Smooth muscle cell (in vitro differentiated cells): Measurements from ENCODE around the gene ABCA13. TPM values are rescaled to one million over a fixed set of nuclear protein-coding genes. Genes with fewer than 3 reads are reported as not detected.

Experiments used
- DNase-seq: peaks from one replicate; lab custom pipeline; 2025; ENCODE audit not compliant: unreplicated experiment; lab: John Stamatoyannopoulos, UW
- H2AFZ ChIP-seq: fragments of 200-600 bp; sonication (generic); 2 replicates; pipeline ENCODE4 v1.6.0; 2016; ENCODE audit warnings: antibody characterized with exemption, low read depth, mild to moderate bottlenecking
- H3F3A ChIP-seq: fragments of 200-600 bp; sonication (generic); 2 replicates; pipeline ENCODE4 v1.6.0; 2017; ENCODE audit warnings: antibody characterized with exemption, low read depth
- H3K27ac ChIP-seq: fragments of 200-600 bp; sonication (generic); 2 replicates; pipeline ENCODE4 v1.5.1; 2016; ENCODE audit warnings: low read depth, mild to moderate bottlenecking
- H3K27me3 ChIP-seq: fragments of 200-600 bp; sonication (generic); 2 replicates; pipeline ENCODE4 v1.6.1; 2016; ENCODE audit warnings: low read depth, mild to moderate bottlenecking
- H3K36me3 ChIP-seq: fragments of 200-600 bp; sonication (generic); 2 replicates; pipeline ENCODE4 v1.5.1; 2016; ENCODE audit warnings: low read depth
- H3K4me1 ChIP-seq: fragments of 200-600 bp; sonication (generic); 2 replicates; pipeline ENCODE4 v1.5.1; 2016; ENCODE audit warnings: low read depth
- H3K4me2 ChIP-seq: fragments of 200-600 bp; sonication (generic); 2 replicates; pipeline ENCODE4 v1.6.0; 2016; ENCODE audit warnings: mild to moderate bottlenecking
- H3K4me3 ChIP-seq: fragments of 200-600 bp; sonication (generic); 2 replicates; pipeline ENCODE4 v1.5.1; 2016; ENCODE audit warnings: mild to moderate bottlenecking
- H3K79me2 ChIP-seq: fragments of 200-600 bp; sonication (generic); 2 replicates; pipeline ENCODE4 v1.6.0; 2016; ENCODE audit warnings: low read depth, mild to moderate bottlenecking
- H3K9ac ChIP-seq: fragments of 200-600 bp; sonication (generic); 2 replicates; pipeline ENCODE4 v1.6.0; 2016; ENCODE audit warnings: low read depth
- H3K9me3 ChIP-seq: fragments of 200-600 bp; sonication (generic); replicated peaks from 2 replicates; pipeline ENCODE4 v1.5.1; 2016; ENCODE audit warnings: low read depth
- H4K20me1 ChIP-seq: fragments of 200-600 bp; sonication (generic); 2 replicates; pipeline ENCODE4 v1.6.0; 2016; ENCODE audit warnings: low read depth
- CTCF ChIP-seq: fragments of 200-600 bp; sonication (generic); IDR thresholded peaks from 2 replicates; pipeline ENCODE4 v1.5.1; 2017; ENCODE audit warnings: borderline replicate concordance, mild to moderate bottlenecking, antibody characterized with exemption; ENCODE audit not compliant: insufficient read depth, poor library complexity, severe bottlenecking
- WGBS: methylation state at CpG from one replicate; pipeline ENCODE4 v1.1.7; 2016; ENCODE audit warnings: low lambda C conversion rate; 5-methylcytosine and 5-hydroxymethylcytosine counted together
- polyA plus RNA-seq: library from polyadenylated mRNA; unstranded; fragments of >200 nt; fragmentation: Nextera tagmentation; extraction: Ambion mirVana; gene quantifications from 2 replicates; pipeline ENCODE4 v1.2.1, GENCODE V29; 2016
- total RNA-seq: library from RNA; depleted of rRNA; stranded (reverse); fragments of >200 nt; gene quantifications from 2 replicates; pipeline ENCODE4 v1.2.3, GENCODE V29; 2014

The ABCA13 gene
- total and polyA plus RNA-seq, 2 experiments from 2014 or later, result not detected

GRCh38 chr7:48261696-48262095, 90.4 kb downstream of the ABCA13 start:
- H3K4me2 ChIP-seq, result no peak overlapping the region
- no peaks in the 10 kb centered on the region for H3K4me1 ChIP-seq
- no peak overlapping the region for H3K9ac ChIP-seq
- H3F3A ChIP-seq, result no peaks in the 10 kb centered on the region
- H2AFZ ChIP-seq, result no peak overlapping the region
- no peaks in the 10 kb centered on the region for H3K79me2 ChIP-seq
- H3K27ac ChIP-seq, result no peak overlapping the region
- H4K20me1 ChIP-seq, result no peaks in the 10 kb centered on the region
- DNase-seq, result no peak
- no peaks in the 10 kb centered on the region for H3K9me3 ChIP-seq
- no peaks in the 10 kb centered on the region for H3K36me3 ChIP-seq
- H3K4me3 ChIP-seq, result no peak overlapping the region
- H3K27me3 ChIP-seq, result no peaks in the 10 kb centered on the region
- TF ChIP-seq CTCF, result no peak
- 94% methylated on average over 2 of the region's 2 CpGs for WGBS

GRCh38 chr7:48262606-48263310, 91.5 kb downstream of the ABCA13 start:
- WGBS, result 74% methylated on average over 1 of the region's 1 CpG
- no peak for TF ChIP-seq CTCF
- H3K79me2 ChIP-seq, result no peaks in the 10 kb centered on the region

GRCh38 chr7:48263311-48263650, 92.0 kb downstream of the ABCA13 start:
- Histone ChIP-seq H3K4me1 (no peaks in the 10 kb centered on the region), H3K36me3 (no peaks in the 10 kb centered on the region), H3K4me2 (no peak overlapping the region), H3K4me3 (no peak overlapping the region), H3K27me3 (no peaks in the 10 kb centered on the region), H4K20me1 (no peaks in the 10 kb centered on the region), H3K9ac (no peak overlapping the region), H3K79me2 (no peaks in the 10 kb centered on the region), H3F3A (no peaks in the 10 kb centered on the region), H3K27ac (no peak overlapping the region), H2AFZ (no peak overlapping the region), H3K9me3 (no peaks in the 10 kb centered on the region)
- no peak for DNase-seq
- TF ChIP-seq CTCF, result no peak
- WGBS, result 95% methylated on average over 2 of the region's 2 CpGs

More at GRCh38 chr7:48262606-48263310, 91.5 kb downstream of the ABCA13 start:
- Histone ChIP-seq H3K9ac (no peak overlapping the region), H2AFZ (no peak overlapping the region), H4K20me1 (no peaks in the 10 kb centered on the region), H3K4me3 (no peak overlapping the region), H3K4me1 (no peaks in the 10 kb centered on the region), H3K36me3 (no peaks in the 10 kb centered on the region), H3K9me3 (no peaks in the 10 kb centered on the region), H3K27me3 (no peaks in the 10 kb centered on the region), H3K4me2 (no peak overlapping the region), H3F3A (no peaks in the 10 kb centered on the region), H3K27ac (no peak overlapping the region)
- DNase-seq, result no peak

- H3K36me3 ChIP-seq, result no peaks in the 10 kb centered on the region
- H4K20me1 ChIP-seq, result no peaks in the 10 kb centered on the region
- no peak for DNase-seq
- H3K27ac ChIP-seq, result no peak overlapping the region
- no peaks in the 10 kb centered on the region for H3F3A ChIP-seq
- no peaks in the 10 kb centered on the region for H3K4me1 ChIP-seq
- H3K9me3 ChIP-seq, result no peaks in the 10 kb centered on the region
- no peak for TF ChIP-seq CTCF
- no peaks in the 10 kb centered on the region for H3K79me2 ChIP-seq
- H3K27me3 ChIP-seq, result no peaks in the 10 kb centered on the region
- no peak overlapping the region for H3K4me3 ChIP-seq
- 87% methylated on average over 1 of the region's 1 CpG for WGBS
- H3K9ac ChIP-seq, result no peak overlapping the region
- no peak overlapping the region for H2AFZ ChIP-seq
- H3K4me2 ChIP-seq, result no peak overlapping the region
These were observed 97.8 kb downstream of the ABCA13 start for GRCh38 chr7:48269066-48269465.
